Activated B cell treated with CpG ODN at 0.5 μM for 24 hours (primary cell): ENCODE results near the gene PRKCSH. TPM values are rescaled to one million over a fixed set of nuclear protein-coding genes. Genes with fewer than 3 reads are reported as not detected.

Experiments
- ATAC-seq: fragments of 200-7000 bp; cut with Tn5 transposase; one replicate; pipeline ENCODE4 v1.10.0; 2021; ENCODE audit warnings: low read depth, mild to moderate bottlenecking, moderate library complexity
- CTCF ChIA-PET: fragments of 350-600 bp; sonication (Branson Sonifier 250); formaldehyde crosslinking; loops from one replicate; lab custom pipeline; 2021; ENCODE audit warnings: antibody characterized with exemption; lab: Charles Lee
- POLR2A ChIA-PET: fragments of 350-600 bp; sonication (Branson Sonifier 250); formaldehyde crosslinking; loops from one replicate; lab custom pipeline; 2021; ENCODE audit warnings: antibody characterized with exemption; lab: Charles Lee
- DNase-seq: peaks from one replicate; pipeline ENCODE4 v3.0.0; 2022
- H3K27ac Mint-ChIP-seq: one replicate; pipeline ENCODE4 v1.8.0; 2020; ENCODE audit warnings: mixed read lengths
- H3K27me3 Mint-ChIP-seq: one replicate; pipeline ENCODE4 v1.8.0; 2021; ENCODE audit warnings: mixed read lengths
- H3K36me3 Mint-ChIP-seq: one replicate; pipeline ENCODE4 v1.8.0; 2021; ENCODE audit warnings: low read depth, mixed read lengths
- H3K4me1 Mint-ChIP-seq: one replicate; pipeline ENCODE4 v1.8.0; 2021; ENCODE audit warnings: mixed read lengths
- H3K4me3 Mint-ChIP-seq: one replicate; pipeline ENCODE4 v1.8.0; 2020; ENCODE audit warnings: mild to moderate bottlenecking, mixed read lengths
- H3K9me3 Mint-ChIP-seq: one replicate; pipeline ENCODE4 v1.8.0; 2020; ENCODE audit warnings: mixed read lengths
- CTCF ChIP-seq: fragments of 200-600 bp; IDR thresholded peaks from one replicate; pipeline ENCODE4 v1.8.0; 2022; ENCODE audit warnings: antibody characterized with exemption, mild to moderate bottlenecking
- intact Hi-C: fragments of 100-400 bp; cut with micrococcal nuclease; formaldehyde crosslinking; loops from one replicate; pipeline ENCODE4 v1.15.1; 2024
- total RNA-seq: library from RNA; stranded (reverse); gene quantifications from 2 replicates; pipeline ENCODE4 v1.2.3, GENCODE V29; 2022

The PRKCSH gene
- total RNA-seq, 1 donor from 2014 or later: 289 TPM

GRCh38 chr19:11421371-11422098 is 13.9 kb upstream of the PRKCSH start:
- POLR2A ChIA-PET: interaction anchor here (0.6 to 7.1 kb wide), 14 partner anchors 10 to 480 kb away, joined by 3 to 60 read pairs (median 3); partner anchors contain the start of genes CCDC159, ECSIT, ELAVL3 and EPOR
- CTCF ChIA-PET: interaction anchor here (1.1 to 2.3 kb wide), 6 partner anchors 9 to 76 kb away, joined by 3 to 10 read pairs (median 5); partner anchors contain the start of genes CCDC159, ODAD3, PRKCSH and TMEM205
- H3K4me1 Mint-ChIP-seq: peaks cover 54% of the 10 kb centered on the region
- H3K36me3 Mint-ChIP-seq: no peaks in the 10 kb centered on the region
- H3K27me3 Mint-ChIP-seq: peaks cover 18% of the 10 kb centered on the region
- no peak for TF ChIP-seq CTCF
- DNase-seq (peak; percentile 68), ATAC-seq (peak; percentile 60)
- no peaks in the 10 kb centered on the region for H3K9me3 Mint-ChIP-seq
- intact Hi-C loops: loop anchor here (1.0 to 2.0 kb wide), 4 partner anchors 14 to 75 kb away; partner anchors contain the start of genes CCDC159, ODAD3, PRKCSH and TMEM205
- H3K27ac Mint-ChIP-seq: peak overlapping the region; percentile 53
- H3K4me3 Mint-ChIP-seq: peak overlapping the region; percentile 81

DNA sequence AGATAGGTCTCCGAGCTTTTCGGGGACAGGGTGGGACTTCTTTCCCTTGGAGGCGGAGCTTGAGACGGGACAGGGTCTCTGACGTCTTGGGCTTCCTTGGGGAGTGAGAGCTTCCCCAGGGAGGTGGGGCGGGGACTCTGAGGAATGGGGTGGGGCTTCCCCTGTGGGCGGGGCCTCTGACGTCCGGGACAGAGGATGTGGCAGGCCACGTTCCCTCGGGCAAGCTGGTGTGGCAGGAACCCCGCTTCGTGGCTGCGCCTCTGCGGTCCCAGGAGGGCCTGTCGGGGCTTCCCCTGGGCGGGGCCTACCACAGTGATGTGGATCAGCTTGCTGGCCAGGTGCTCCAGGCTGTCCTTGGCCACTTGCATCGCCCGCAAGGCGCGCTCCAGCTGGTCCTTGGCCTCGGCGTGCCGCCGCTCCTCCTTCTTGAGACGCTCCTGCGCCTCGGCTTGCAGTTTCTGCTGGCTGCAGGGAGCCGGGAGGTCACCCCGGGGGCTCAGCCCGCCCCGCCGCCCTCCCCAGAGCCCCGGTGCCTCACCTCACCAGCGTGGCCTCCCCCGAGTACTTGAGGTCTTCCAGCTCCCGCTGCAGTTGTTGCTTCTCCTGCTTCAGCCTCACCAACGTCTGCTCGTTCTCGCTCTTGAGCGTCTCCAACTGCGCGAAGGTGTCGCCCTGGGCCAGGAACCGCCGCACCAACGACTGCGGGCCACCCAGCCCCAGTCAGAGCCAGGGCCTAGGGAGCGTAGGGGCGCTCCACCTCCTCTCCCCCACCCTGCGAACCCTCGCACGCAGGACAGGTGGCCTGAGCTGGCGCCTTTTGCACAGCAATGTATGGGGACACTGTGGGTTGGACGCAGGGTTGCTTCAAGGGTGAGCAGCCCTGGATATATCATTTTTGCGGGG is 13.0 kb upstream of the PRKCSH start:
- CTCF ChIA-PET: interaction anchor here (1.0 to 2.3 kb wide), 7 partner anchors 9 to 138 kb away, joined by 3 to 10 read pairs (median 4); partner anchors contain the start of genes CCDC159, ODAD3, PRKCSH and TMEM205
- Mint-ChIP-seq H3K9me3 (no peaks in the 10 kb centered on the region), H3K36me3 (no peaks in the 10 kb centered on the region), H3K4me1 (peaks cover 54% of the 10 kb centered on the region), H3K27ac (peak overlapping the region; percentile 66), H3K27me3 (peaks cover 18% of the 10 kb centered on the region), H3K4me3 (peak overlapping the region; percentile 81)
- intact Hi-C loops: loop anchor here (1.0 kb wide), 3 partner anchors 13 to 47 kb away; partner anchors contain the start of genes ODAD3 and PRKCSH
- ATAC-seq (peak; percentile 84), DNase-seq (peak; percentile 89)
- POLR2A ChIA-PET: interaction anchor here (0.6 to 7.1 kb wide), 14 partner anchors 9 to 481 kb away, joined by 3 to 60 read pairs (median 3); partner anchors contain the start of genes CCDC159, ECSIT, ELAVL3 and EPOR
- no peak for TF ChIP-seq CTCF

- ChIA-PET CTCF (interaction anchor here (1.0 to 2.3 kb wide), 3 partner anchors 12 to 137 kb away, joined by 3 to 10 read pairs (median 9); partner anchors contain the start of genes ODAD3 and PRKCSH), POLR2A (interaction anchor here (0.7 to 7.1 kb wide), 7 partner anchors 8 to 158 kb away, joined by 3 to 60 read pairs (median 4); partner anchors contain the start of genes EPOR, ODAD3, PRKCSH and SWSAP1)
- peak overlapping the region; percentile 30 for H3K27ac Mint-ChIP-seq
- peak overlapping the region; percentile 81 for H3K4me3 Mint-ChIP-seq
- H3K36me3 Mint-ChIP-seq: no peaks in the 10 kb centered on the region
- no peaks in the 10 kb centered on the region for H3K9me3 Mint-ChIP-seq
- intact Hi-C loops: no loop called here
- TF ChIP-seq CTCF: no peak
- ATAC-seq (no peak), DNase-seq (no peak)
- peaks cover 18% of the 10 kb centered on the region for H3K27me3 Mint-ChIP-seq
- peaks cover 52% of the 10 kb centered on the region for H3K4me1 Mint-ChIP-seq
Observed at GRCh38 chr19:11423164-11423790, 12.2 kb upstream of the PRKCSH start.

GRCh38 chr19:11423791-11424181 is 11.6 kb upstream of the PRKCSH start:
- ATAC-seq: no peak
- H3K9me3 Mint-ChIP-seq: no peaks in the 10 kb centered on the region
- intact Hi-C loops: no loop called here
- DNase-seq: no peak
- peaks cover 47% of the 10 kb centered on the region for H3K4me1 Mint-ChIP-seq
- no peak for TF ChIP-seq CTCF
- H3K4me3 Mint-ChIP-seq: no peak overlapping the region
- POLR2A ChIA-PET: interaction anchor here (0.7 to 7.1 kb wide), 5 partner anchors 8 to 82 kb away, joined by 4 to 60 read pairs (median 46); partner anchors contain the start of genes EPOR, ODAD3, PRKCSH and SWSAP1
- no peaks in the 10 kb centered on the region for H3K36me3 Mint-ChIP-seq
- CTCF ChIA-PET: no interaction called here
- H3K27me3 Mint-ChIP-seq: peaks cover 16% of the 10 kb centered on the region
- no peak overlapping the region for H3K27ac Mint-ChIP-seq
